ENCODE data around the gene TEK.

Gene TEK

DNA sequence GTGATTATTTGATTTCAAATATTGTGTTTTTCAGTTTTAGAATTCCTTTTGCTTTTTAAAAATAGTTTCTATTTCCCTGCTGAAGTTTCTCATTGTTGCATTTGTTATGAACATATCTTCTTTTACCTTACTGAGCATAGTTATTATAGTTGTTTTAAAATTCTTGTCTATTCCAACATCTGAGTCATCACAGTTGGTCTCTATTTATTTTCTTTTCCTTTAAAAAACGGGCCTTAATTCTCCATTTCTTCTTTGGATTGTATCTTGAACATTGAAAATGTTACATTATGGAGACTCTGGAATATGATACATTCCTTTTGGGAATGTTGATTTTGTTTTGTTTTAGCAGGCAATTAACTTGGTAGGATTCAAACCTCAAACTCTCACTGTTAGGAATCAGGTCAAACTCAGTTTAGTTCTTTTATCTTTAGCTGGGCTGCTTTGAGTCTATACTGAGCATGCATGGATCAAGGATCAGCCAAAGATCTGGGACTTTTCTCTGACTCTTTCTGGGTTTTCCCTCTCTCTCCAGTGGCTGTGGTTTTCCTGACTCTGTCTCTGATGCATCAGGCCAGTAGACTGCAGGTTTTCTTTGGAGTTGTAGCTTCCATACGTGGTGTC lies 70.3 kb downstream of the TEK start:
- Histone ChIP-seq H3K27me3 (ENCODE audit: insufficient read depth, low read depth) (no peaks in the 10 kb centered on the region), H3K9ac (no peak overlapping the region), H3K4me2 (no peak overlapping the region), H3K27ac (no peak overlapping the region), H4K20me1 (ENCODE audit: insufficient read depth) (no peaks in the 10 kb centered on the region), H3K79me2 (ENCODE audit: insufficient read depth, low read depth) (no peaks in the 10 kb centered on the region), H3K4me3 (IDR thresholded peaks at IDR 0.05; ENCODE audit: insufficient read depth, low read depth, low read length) (no peak overlapping the region), H3K4me1 (ENCODE audit: low read depth, poor library complexity, severe bottlenecking) (no peaks in the 10 kb centered on the region), H3K36me3 (ENCODE audit: insufficient read depth) (no peaks in the 10 kb centered on the region), H2AFZ (ENCODE audit: low read depth) (no peak overlapping the region)
- TF ChIP-seq, protein P1, sequence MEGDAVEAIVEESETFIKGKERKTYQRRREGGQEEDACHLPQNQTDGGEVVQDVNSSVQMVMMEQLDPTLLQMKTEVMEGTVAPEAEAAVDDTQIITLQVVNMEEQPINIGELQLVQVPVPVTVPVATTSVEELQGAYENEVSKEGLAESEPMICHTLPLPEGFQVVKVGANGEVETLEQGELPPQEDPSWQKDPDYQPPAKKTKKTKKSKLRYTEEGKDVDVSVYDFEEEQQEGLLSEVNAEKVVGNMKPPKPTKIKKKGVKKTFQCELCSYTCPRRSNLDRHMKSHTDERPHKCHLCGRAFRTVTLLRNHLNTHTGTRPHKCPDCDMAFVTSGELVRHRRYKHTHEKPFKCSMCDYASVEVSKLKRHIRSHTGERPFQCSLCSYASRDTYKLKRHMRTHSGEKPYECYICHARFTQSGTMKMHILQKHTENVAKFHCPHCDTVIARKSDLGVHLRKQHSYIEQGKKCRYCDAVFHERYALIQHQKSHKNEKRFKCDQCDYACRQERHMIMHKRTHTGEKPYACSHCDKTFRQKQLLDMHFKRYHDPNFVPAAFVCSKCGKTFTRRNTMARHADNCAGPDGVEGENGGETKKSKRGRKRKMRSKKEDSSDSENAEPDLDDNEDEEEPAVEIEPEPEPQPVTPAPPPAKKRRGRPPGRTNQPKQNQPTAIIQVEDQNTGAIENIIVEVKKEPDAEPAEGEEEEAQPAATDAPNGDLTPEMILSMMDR (conservative IDR thresholded peaks at IDR 0.05; ENCODE audit: low read depth, low read length), result no peak

DNA sequence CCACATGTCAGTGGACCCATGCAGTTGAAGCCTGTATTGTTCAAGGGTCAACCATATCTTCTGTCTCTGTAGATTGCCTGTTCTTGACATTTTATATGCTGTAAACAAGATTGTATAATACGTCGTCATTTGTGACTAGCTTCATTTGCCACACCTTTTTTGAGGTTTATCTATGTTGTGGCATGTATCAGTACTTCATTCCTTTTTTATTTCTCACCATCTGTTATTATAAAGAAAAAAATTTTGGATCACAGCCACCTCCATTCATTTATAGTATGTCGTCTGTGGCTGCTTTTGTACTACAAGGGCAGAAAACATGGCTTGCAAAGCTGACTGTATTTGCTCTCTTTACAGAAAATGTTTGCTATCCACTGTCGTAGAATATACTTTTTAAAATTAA lies 72.4 kb downstream of the TEK start:
- Histone ChIP-seq H2AFZ (ENCODE audit: low read depth) (no peak overlapping the region), H3K36me3 (ENCODE audit: insufficient read depth) (no peaks in the 10 kb centered on the region), H3K9ac (no peak overlapping the region), H3K79me2 (ENCODE audit: insufficient read depth, low read depth) (no peaks in the 10 kb centered on the region), H4K20me1 (ENCODE audit: insufficient read depth) (no peaks in the 10 kb centered on the region), H3K4me3 (IDR thresholded peaks at IDR 0.05; ENCODE audit: insufficient read depth, low read depth, low read length) (no peak overlapping the region), H3K27me3 (ENCODE audit: insufficient read depth, low read depth) (no peaks in the 10 kb centered on the region), H3K4me2 (no peak overlapping the region), H3K4me1 (ENCODE audit: low read depth, poor library complexity, severe bottlenecking) (no peaks in the 10 kb centered on the region), H3K27ac (no peak overlapping the region)
- TF ChIP-seq, protein P1 (conservative IDR thresholded peaks at IDR 0.05; ENCODE audit: low read depth, low read length), result no peak

DNA sequence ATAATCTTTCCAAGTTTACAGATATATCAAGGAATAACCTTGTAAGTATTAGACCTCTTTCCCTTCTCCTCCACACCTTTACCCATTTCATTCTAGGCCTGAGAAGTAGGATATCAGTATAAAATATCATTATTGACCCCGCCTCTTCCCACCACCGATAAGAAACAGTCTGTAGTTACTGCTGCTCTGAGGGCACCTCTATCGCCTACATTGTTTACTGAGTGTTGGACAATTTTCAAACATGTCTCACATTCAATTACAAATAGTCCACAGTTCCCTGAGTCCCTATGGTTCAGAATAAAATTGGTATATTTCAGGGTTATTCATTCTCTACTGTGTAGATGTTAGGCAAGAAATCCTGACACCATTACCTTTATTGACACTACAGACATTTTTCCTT lies 73.4 kb downstream of the TEK start:
- Histone ChIP-seq H3K4me1 (ENCODE audit: low read depth, poor library complexity, severe bottlenecking) (no peaks in the 10 kb centered on the region), H3K79me2 (ENCODE audit: insufficient read depth, low read depth) (no peaks in the 10 kb centered on the region), H3K4me3 (IDR thresholded peaks at IDR 0.05; ENCODE audit: insufficient read depth, low read depth, low read length) (no peak overlapping the region), H3K9ac (no peak overlapping the region), H4K20me1 (ENCODE audit: insufficient read depth) (no peaks in the 10 kb centered on the region), H3K36me3 (ENCODE audit: insufficient read depth) (no peaks in the 10 kb centered on the region), H3K27ac (no peak overlapping the region), H3K4me2 (no peak overlapping the region), H2AFZ (ENCODE audit: low read depth) (no peak overlapping the region), H3K27me3 (ENCODE audit: insufficient read depth, low read depth) (no peaks in the 10 kb centered on the region)
- TF ChIP-seq, protein P1 (conservative IDR thresholded peaks at IDR 0.05; ENCODE audit: low read depth, low read length), result no peak

DNA sequence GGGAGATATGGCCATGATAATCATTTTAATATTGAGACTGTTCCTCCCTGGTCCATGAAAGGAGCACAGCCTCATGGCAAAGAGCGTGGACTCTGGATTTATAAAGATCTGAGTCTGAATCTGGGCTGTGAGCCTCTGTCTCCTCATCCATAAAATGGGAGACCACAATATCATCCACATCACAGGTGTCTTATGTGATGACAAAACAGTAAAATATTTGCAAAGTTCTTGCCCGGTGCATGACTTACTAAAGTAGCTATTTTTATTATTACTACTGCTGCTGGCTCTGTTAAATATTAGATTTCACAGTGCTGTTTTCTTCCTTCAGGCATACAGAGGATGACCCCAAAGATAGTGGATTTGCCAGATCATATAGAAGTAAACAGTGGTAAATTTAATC lies 74.1 kb downstream of the TEK start:
- H3K4me3 ChIP-seq (IDR thresholded peaks at IDR 0.05; ENCODE audit: insufficient read depth, low read depth, low read length), result no peak overlapping the region
- no peak overlapping the region for H3K4me2 ChIP-seq
- no peaks in the 10 kb centered on the region for H4K20me1 ChIP-seq (ENCODE audit: insufficient read depth)
- TF ChIP-seq, protein P1 (conservative IDR thresholded peaks at IDR 0.05; ENCODE audit: low read depth, low read length), result no peak
- no peaks in the 10 kb centered on the region for H3K79me2 ChIP-seq (ENCODE audit: insufficient read depth, low read depth)
- H3K4me1 ChIP-seq (ENCODE audit: low read depth, poor library complexity, severe bottlenecking), result no peaks in the 10 kb centered on the region
- H3K27me3 ChIP-seq (ENCODE audit: insufficient read depth, low read depth), result no peaks in the 10 kb centered on the region
- H3K27ac ChIP-seq, result no peak overlapping the region
- H3K36me3 ChIP-seq (ENCODE audit: insufficient read depth), result no peaks in the 10 kb centered on the region
- H3K9ac ChIP-seq, result no peak overlapping the region
- H2AFZ ChIP-seq (ENCODE audit: low read depth), result no peak overlapping the region

All from KMS-11 (cell line).